Activated T-cell treated with anti-CD3 and anti-CD28 coated beads, Interleukin-2, amount 50 U/mL, for 4 hours (primary cell): ENCODE measurements around the gene TTLL6. TPM values are rescaled to one million over a fixed set of nuclear protein-coding genes. Genes with fewer than 3 reads are reported as not detected.
"Not testable (repeated sequence)": the region's sequence is repeated elsewhere in the genome, so short reads cannot be mapped to it uniquely, and the experiment has no call there.

Experiments used
- ATAC-seq, 2 donors: fragments of 200-7000 bp; cut with Tn5 transposase; one replicate each; pipeline ENCODE4 v1.10.0; 2021
- DNase-seq: peaks from one replicate; pipeline ENCODE4 v3.0.0-alpha.2; 2020
- H3K27me3 Mint-ChIP-seq: one replicate; pipeline ENCODE4 v1.8.0; 2021; ENCODE audit warnings: low read depth, mixed read lengths
- H3K36me3 Mint-ChIP-seq: one replicate; pipeline ENCODE4 v1.8.0; 2022; ENCODE audit warnings: mixed read lengths; ENCODE audit not compliant: insufficient read depth
- H3K4me1 Mint-ChIP-seq: one replicate; pipeline ENCODE4 v1.8.0; 2021; ENCODE audit warnings: low read depth, mixed read lengths
- H3K4me3 Mint-ChIP-seq: one replicate; pipeline ENCODE4 v1.8.0; 2021; ENCODE audit warnings: mild to moderate bottlenecking, moderate library complexity, mixed read lengths
- H3K9me3 Mint-ChIP-seq: one replicate; pipeline ENCODE4 v1.8.0; 2021; ENCODE audit warnings: mixed read lengths
- total RNA-seq, 3 donors: library from RNA; stranded (reverse); gene quantifications; one replicate each; pipeline ENCODE4 v1.2.1, GENCODE V29; 2021

TTLL6 gene
- total RNA-seq, 3 donors from 2014 or later, result not detected

DNA sequence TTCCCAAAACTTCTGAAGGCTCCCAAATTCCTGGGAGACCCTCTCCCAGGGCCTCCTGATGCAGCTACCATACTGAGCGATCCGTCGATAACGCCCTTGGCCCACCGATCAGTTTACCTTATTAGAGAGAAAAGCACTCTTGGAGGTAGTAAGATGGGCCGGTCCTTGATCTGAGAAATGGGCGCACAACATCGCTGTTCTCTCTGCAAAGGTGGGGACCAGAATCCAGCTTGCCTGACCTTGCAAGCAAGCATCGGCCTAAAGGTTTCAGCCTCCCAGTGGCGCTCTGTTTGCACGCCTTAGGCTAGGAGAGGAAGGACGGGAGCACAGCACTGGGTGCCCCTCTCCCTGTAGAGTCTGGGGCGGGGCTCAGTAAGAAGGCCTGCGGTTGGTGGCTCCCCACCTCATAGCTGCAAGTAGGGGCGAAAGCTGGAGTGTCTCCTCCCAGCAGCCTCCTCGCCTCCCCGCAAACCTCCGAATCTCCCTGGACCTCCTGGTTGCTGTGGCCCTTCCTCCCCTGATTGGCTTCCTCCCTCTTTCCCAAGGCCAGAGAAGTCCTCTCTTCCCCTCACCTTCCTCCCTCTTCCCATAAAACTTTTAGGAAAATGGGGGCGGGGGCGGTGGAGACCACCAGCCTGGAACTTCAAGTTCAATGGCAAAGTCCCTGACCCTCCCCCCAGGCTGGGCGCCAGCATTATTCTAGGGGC, 94.7 kb downstream of the TTLL6 start, which contains the start of gene PRAC1:
Gene PRAC1 (minus strand): TSS at position 318 of the 707 bp plus-strand sequence. CDS start 126 bp downstream, at position 192.
- peaks cover 93% of the 10 kb centered on the region for H3K27me3 Mint-ChIP-seq
- H3K36me3 Mint-ChIP-seq, result no peaks in the 10 kb centered on the region
- peak within 1 kb of the TSS; percentile 31 for H3K4me3 Mint-ChIP-seq
- H3K9me3 Mint-ChIP-seq, result no peaks in the 10 kb centered on the region
- DNase-seq (no peak), ATAC-seq (no peak)
- peaks cover 29% of the 10 kb centered on the region for H3K4me1 Mint-ChIP-seq

DNA sequence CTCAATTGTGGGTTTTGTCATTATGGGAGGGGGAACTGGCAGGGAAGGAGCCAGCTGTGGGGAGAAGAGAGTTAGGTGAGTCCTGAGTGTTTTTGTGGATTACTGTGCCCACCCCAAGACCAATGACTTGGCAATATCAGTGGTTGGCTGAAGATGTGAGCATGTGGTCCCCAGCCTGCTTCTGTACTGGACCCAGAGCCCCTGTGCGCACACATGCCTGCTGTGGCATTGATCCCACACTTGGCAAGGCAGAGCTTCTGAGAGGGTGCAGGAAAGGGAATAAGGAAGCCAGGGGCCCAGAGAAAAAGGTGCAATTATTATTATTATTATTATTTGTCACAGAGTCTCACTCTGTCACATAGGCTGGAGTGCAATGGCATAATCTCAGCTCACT, 96.0 kb downstream of the TTLL6 start:
- H3K9me3 Mint-ChIP-seq, result no peaks in the 10 kb centered on the region
- no peaks in the 10 kb centered on the region for H3K36me3 Mint-ChIP-seq
- H3K4me3 Mint-ChIP-seq, result no peak overlapping the region
- peaks cover 26% of the 10 kb centered on the region for H3K4me1 Mint-ChIP-seq
- ATAC-seq (no peak), DNase-seq (no peak)
- peaks cover 92% of the 10 kb centered on the region for H3K27me3 Mint-ChIP-seq

DNA sequence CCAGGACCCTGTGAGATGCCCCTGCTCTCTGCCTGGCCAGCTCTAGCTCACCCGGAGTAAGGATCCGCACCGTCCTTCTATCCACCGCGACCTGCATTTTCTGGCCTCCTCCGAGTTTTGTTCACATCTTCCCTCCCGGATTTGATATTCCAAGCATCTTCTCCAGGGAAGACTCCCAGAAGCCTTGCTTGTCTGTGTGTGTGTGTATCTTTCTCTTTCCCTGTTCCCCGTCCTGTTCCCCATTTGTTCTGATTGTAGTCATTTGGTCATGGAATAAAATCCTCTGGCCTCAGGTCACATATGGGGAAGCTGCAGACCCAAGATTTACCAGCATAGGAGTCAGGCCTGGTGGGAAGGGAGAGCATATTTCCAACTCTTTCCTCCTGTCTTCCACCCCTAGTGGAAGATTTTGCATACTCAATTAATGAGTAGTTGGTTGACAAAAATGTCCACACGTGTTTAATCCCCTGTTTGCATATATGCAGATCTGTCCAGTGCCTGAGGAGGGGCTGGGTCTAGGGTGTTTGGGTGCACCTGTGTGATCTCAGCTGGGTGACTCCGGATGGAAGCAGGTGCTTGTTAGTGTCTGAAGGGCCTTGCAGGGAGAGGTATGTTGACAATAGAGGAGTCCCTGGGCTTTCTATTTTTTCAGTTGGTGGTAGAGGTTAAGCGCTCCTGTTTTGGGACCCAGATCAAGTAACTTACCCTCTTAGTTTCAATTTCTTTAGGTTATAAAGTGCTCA, 96.6 kb downstream of the TTLL6 start:
- Mint-ChIP-seq H3K9me3 (no peaks in the 10 kb centered on the region), H3K36me3 (no peaks in the 10 kb centered on the region), H3K4me3 (no peak overlapping the region), H3K27me3 (peaks cover 90% of the 10 kb centered on the region), H3K4me1 (peaks cover 26% of the 10 kb centered on the region)
- ATAC-seq, result no peak
- DNase-seq, result no peak

DNA sequence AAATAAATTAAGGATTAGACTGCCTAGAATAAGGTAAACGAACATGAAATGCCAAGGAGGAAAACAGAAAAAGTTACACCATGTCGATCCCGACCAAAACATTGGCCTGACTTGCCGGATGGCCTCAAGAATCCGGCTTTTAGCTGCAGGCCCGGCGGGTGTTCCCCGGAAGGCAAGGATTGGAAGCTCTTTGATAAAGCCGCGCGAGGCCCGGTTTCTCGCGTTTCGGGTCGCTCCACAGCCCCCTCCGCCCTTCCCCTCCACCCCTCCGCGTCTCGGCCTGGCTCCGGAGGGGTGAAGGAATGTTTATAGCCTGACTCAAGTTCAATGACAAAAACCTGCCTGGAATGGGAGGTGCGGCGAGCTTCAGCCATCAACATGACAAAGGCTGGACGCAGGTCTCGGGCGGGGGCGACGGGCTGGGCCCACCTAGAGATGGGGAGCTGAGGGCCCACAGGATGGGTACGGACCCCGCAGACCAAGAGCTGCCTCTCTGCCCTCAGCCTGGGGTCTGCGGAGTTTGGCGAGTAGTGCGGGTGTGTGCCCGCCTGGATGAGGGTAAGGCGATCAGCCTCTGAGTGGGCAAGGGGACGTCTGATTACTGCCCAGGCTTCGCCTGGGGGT, 97.3 kb downstream of the TTLL6 start:
- H3K4me1 Mint-ChIP-seq, result peaks cover 26% of the 10 kb centered on the region
- H3K27me3 Mint-ChIP-seq, result peaks cover 88% of the 10 kb centered on the region
- no peaks in the 10 kb centered on the region for H3K36me3 Mint-ChIP-seq
- ATAC-seq (no peak), DNase-seq (no peak)
- H3K9me3 Mint-ChIP-seq, result no peaks in the 10 kb centered on the region
- H3K4me3 Mint-ChIP-seq, result peak overlapping the region; percentile 3

DNA sequence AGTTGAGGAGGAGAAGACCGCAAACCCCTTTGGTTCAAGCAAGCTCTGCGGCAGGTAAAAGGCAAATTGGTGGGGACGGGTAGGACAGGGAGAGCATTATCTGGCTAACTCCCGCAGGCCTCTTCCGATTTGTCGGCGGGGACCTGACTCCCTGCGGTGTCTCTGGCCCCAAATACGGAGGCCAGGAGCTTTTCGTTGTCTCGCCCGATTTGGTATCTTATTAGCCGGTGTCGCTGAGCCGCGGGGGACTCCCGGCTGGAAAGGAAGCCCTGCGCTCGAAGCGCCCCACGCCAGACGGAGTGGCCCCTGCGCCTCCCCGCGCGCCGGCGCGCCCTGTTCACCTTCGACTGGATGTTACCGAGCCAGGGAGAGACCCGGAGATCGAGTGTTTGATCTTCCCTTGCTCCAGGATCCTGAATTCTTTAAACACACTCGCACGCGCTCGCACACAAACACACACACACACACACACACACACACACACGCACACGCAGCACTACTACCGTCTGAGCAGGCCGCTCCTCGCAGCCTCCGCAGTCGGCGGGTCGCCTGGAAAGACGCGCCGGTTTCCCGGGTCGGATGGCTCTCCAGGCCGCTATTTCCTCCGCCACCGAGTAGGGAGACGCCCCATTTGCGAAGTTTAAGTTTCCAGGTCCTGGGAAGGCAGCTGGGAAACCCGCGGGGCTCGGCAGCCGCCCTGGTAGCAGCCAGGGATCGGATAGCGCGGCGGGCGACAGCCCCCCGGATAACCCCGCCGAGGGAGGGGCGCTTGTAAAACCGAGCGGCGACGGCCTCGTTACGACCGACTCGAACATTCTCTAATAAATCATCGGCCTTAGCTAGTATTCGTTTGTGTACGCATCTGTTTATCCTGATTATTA, 98.0 kb downstream of the TTLL6 start:
- peak overlapping the region; percentile 38 for H3K4me3 Mint-ChIP-seq
- H3K36me3 Mint-ChIP-seq, result no peaks in the 10 kb centered on the region
- DNase-seq, result no peak
- H3K27me3 Mint-ChIP-seq, result peaks cover 88% of the 10 kb centered on the region
- H3K9me3 Mint-ChIP-seq, result no peaks in the 10 kb centered on the region
- H3K4me1 Mint-ChIP-seq, result peaks cover 19% of the 10 kb centered on the region
- peak in 1 of 2 donors; percentile 36 for ATAC-seq

DNA sequence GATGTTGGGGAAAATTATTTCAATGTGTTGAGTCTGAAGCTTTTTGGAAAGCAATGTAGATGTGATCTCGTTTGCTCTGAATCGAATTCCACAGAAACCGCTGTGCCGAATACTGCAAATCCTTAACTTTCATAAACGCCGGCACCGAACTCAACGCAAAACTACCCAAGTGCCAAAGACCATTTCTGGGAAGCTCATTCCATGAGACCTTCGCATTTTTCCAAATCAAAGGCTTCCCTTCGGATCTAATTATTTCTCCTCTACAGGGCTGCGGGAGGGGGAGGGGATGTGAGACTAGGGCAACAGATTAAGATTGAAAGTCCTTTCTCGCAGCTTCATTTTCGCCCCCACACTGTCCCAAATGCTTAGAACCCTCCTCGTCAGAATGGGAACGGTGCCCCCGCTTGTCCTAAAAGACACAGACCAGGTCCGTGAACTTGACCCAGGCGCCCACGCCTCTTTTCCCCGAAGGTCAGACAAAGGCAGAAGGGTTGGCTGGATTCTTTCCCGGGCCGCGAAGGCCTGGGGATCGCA, 98.7 kb downstream of the TTLL6 start:
- Mint-ChIP-seq H3K27me3 (peaks cover 88% of the 10 kb centered on the region), H3K36me3 (no peaks in the 10 kb centered on the region), H3K4me1 (peaks cover 13% of the 10 kb centered on the region), H3K9me3 (no peaks in the 10 kb centered on the region), H3K4me3 (no peak overlapping the region)
- no peak for ATAC-seq
- DNase-seq, result no peak

DNA sequence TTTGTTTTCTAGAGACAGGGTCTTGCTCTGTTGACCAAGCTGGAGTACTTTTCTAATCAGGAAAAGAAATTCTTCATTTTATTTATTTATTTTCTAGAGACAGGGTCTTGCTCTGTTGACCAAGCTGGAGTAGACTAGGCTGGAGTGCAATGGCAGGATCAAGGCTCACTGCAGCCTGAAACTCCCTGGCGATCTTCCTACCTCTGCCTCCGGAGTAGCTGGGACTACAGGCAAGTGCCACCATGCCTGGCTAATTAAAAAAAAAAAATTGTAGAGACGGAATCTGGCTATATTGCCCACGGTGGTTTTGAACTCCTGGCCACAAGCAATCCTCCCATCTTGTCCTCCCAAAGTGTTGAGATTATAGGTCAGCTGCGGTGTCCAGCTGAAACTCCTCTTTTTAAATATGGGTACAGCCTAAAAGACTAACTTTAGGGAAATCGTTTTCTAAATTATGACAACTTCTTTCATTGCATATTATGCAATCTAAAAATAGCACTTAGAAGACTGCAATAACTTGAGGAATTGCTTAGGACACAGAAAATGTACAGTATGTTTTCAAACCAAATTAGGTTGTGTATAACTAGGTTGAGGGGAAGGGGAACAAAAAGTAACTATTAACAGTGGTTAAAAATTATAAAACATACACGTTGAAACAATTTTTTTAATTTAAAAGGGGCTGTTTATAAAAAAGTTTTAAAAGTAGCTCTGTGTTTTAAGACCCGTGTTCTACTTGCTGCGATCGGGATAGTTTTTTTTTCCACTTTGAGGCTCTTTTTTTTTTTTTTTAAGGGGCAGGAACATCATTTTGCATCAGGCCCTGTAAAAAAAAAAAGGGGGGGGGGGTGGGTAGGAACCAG, 99.4 kb downstream of the TTLL6 start:
- Mint-ChIP-seq H3K4me1 (peaks cover 10% of the 10 kb centered on the region), H3K4me3 (peak overlapping the region; percentile 27), H3K27me3 (peaks cover 87% of the 10 kb centered on the region), H3K36me3 (no peaks in the 10 kb centered on the region), H3K9me3 (no peaks in the 10 kb centered on the region)
- no peak for DNase-seq
- no peak for ATAC-seq

DNA sequence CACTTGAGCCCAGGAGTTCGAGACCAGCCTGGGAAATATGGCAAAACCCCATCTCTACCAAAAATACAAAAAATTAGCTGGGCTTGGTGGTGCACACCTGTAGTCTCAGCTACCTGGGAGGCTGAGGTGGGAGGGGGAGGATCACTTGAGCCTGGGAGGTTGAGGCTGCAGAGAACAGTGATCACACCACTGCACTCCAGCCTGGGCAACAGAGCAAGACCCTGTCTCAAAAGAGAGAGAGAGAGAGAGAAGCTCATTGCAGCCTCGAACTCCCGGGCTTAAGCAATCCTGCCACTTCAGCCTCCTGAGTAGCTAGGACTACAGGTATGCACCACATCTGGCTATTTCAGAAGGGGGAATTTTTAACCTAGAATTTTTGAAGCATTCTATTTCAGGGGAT, 100.5 kb downstream of the TTLL6 start:
- not testable (repeated sequence) for H3K4me3 Mint-ChIP-seq, ATAC-seq, H3K36me3 Mint-ChIP-seq, H3K9me3 Mint-ChIP-seq, DNase-seq
- peaks cover 10% of the 10 kb centered on the region for H3K4me1 Mint-ChIP-seq
- peaks cover 82% of the 10 kb centered on the region for H3K27me3 Mint-ChIP-seq

DNA sequence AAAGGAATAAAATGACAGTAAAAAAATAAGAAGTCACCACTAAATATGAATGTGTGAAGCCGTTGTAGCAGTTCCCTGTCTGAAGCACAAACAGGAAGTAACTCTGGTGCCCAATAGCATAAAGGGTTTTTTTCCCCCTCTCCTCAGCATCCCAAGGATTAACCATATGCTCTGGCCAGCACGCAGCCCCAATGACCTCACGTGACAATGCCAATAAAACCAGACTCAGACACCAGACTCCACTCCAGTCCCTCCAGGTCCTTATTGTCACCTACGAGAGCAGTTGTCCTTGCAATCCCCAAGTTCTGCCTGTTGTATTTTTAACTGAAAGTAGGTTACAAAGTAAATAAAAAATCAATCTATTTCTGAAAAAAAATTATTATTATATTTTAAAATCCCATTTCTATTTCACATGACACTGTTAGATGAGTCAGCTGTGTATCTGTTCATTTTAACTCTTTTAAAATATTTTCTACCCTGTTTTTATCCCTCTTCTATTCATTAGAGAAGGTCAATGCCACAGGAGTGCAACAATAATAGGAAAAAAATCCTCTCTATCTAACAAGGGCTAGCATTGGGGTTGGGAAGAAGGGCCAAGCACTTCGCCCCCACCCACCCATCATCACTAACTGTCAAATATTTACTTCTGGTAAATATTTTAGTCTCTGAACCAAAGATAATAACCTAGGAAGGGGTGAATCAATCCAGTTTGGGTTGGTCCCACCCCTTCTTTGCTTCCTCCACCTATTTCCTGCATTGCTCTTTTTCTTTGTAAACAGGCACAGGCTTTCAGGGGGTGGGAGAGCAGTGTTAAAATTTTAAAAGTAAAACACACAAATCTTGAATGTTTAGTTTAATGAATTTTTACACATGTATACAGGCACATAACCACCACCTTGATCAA, 101.3 kb downstream of the TTLL6 start:
- H3K36me3 Mint-ChIP-seq, result no peaks in the 10 kb centered on the region
- no peak overlapping the region for H3K4me3 Mint-ChIP-seq
- peaks cover 10% of the 10 kb centered on the region for H3K4me1 Mint-ChIP-seq
- DNase-seq, result no peak
- H3K27me3 Mint-ChIP-seq, result peaks cover 80% of the 10 kb centered on the region
- ATAC-seq, result no peak
- no peaks in the 10 kb centered on the region for H3K9me3 Mint-ChIP-seq

Other genes with a start within 250 kb of the TTLL6 start
- 1 to 10 TPM in 2 of 3 donors, under 1 TPM in 1; 0.94 to 1.6 (median 1.4) TPM for gene HOXB4, start 238.9 kb downstream of the TTLL6 start, total RNA-seq
- 1 to 10 TPM in 1 of 3 donors, under 1 TPM in 2; 0.50 to 1.0 (median 0.81) TPM for gene HOXB3, start 227.0 kb downstream of the TTLL6 start, total RNA-seq
- gene HOXB5, start 223.4 kb downstream of the TTLL6 start, total RNA-seq, result under 1 TPM in 1 of 3 donors, not detected in 2; 0.08 TPM
- under 1 TPM in 2 of 3 donors, not detected in 1; 0.24 to 0.27 TPM for gene HOXB6, start 212.2 kb downstream of the TTLL6 start, total RNA-seq
- under 1 TPM; 0.18 to 0.43 (median 0.38) TPM for gene HOXB7, start 206.2 kb downstream of the TTLL6 start, total RNA-seq
- under 1 TPM in 2 of 3 donors, not detected in 1; 0.14 to 0.18 TPM for gene HOXB8, start 201.9 kb downstream of the TTLL6 start, total RNA-seq
- gene HOXB9, start 190.9 kb downstream of the TTLL6 start, total RNA-seq, result 1 to 10 TPM in 2 of 3 donors, under 1 TPM in 1; 0.63 to 1.4 (median 1.2) TPM
- not detected for gene PRAC1, start 94.7 kb downstream of the TTLL6 start, total RNA-seq
- not detected for gene PRAC2, start 94.0 kb downstream of the TTLL6 start, total RNA-seq
- under 1 TPM in 1 of 3 donors, not detected in 2; 0.11 TPM for gene HOXB13, start 88.5 kb downstream of the TTLL6 start, total RNA-seq
- gene CALCOCO2, start 13.8 kb upstream of the TTLL6 start, total RNA-seq, result 10 to 100 TPM; 34.0 to 45.5 (median 34.3) TPM
- 100 to 1,000 TPM; 166 to 188 (median 188) TPM for gene ATP5MC1, start 75.6 kb upstream of the TTLL6 start, total RNA-seq
- 100 to 1,000 TPM in 1 of 3 donors, 10 to 100 TPM in 2; 92.7 to 103 (median 94.3) TPM for gene UBE2Z, start 91.2 kb upstream of the TTLL6 start, total RNA-seq
- gene SNF8, start 127.6 kb upstream of the TTLL6 start, total RNA-seq, result 100 to 1,000 TPM; 166 to 173 (median 170) TPM
- gene GIP, start 151.4 kb upstream of the TTLL6 start, total RNA-seq, result not detected
- under 1 TPM; 0.32 to 0.76 (median 0.35) TPM for gene IGF2BP1, start 180.2 kb upstream of the TTLL6 start, total RNA-seq